A549 (cell line): ENCODE results near the gene CDC14B. TPM values are rescaled to one million over a fixed set of nuclear protein-coding genes. Genes with fewer than 3 reads are reported as not detected.

Experiments used
- ATAC-seq, 2 experiments: fragments of 200-7000 bp in 1 of 2; fragments of >200 bp in 1 of 2; cut with Nextera tagmentation in 1 of 2; cut with Tn5 transposase in 1 of 2; 3 replicates each; pipeline versions ENCODE4 v1.8.0 to v1.9.1; 2018 to 2020; ENCODE audit warnings: mild to moderate bottlenecking in 1 of 2, moderate library complexity in 1 of 2
- CTCF ChIA-PET: fragments of 300-600 bp; sonication (Branson Sonifier 250); formaldehyde crosslinking; extraction: SDS; loops from one replicate; lab custom pipeline; 2021; ENCODE audit warnings: antibody characterized with exemption, inconsistent platforms; lab: Yijun Ruan, JAX
- POLR2A ChIA-PET: fragments of 350-600 bp; formaldehyde crosslinking; extraction: SDS; loops from one replicate; lab custom pipeline; 2021; ENCODE audit warnings: antibody characterized with exemption, inconsistent platforms; lab: Yijun Ruan, JAX
- DNase-seq, 2 experiments: peaks; one replicate each; pipeline versions ENCODE4 v3.0.0 to v3.0.0-alpha.2; 2011 to 2016; ENCODE audit warnings: low read depth in 1 of 2, low spot score in 1 of 2
- FAIRE-seq: peaks from 2 replicates; lab custom pipeline; 2011; peaks lifted over from hg19 to GRCh38; lab: Jason Lieb, UNC
- H3K27ac ChIP-seq, 2 experiments: fragments of >200 bp; sonication (Bioruptor Twin); formaldehyde crosslinking; 3 replicates each; pipeline ENCODE4 v1.5.1; 2016 to 2017
- H3K4me1 ChIP-seq: fragments of >200 bp; sonication (Bioruptor Twin); formaldehyde crosslinking; 3 replicates; pipeline ENCODE4 v1.6.1; 2016
- H3K4me2 ChIP-seq: fragments of >200 bp; sonication (Bioruptor Twin); formaldehyde crosslinking; 3 replicates; pipeline ENCODE4 v1.6.1; 2016
- H3K4me3 ChIP-seq: fragments of >200 bp; sonication (Bioruptor Twin); formaldehyde crosslinking; 3 replicates; pipeline ENCODE4 v1.5.1; 2016
- H3K9me3 ChIP-seq: fragments of >200 bp; sonication (Bioruptor Twin); formaldehyde crosslinking; 3 replicates; pipeline ENCODE4 v1.6.1; 2016
- ATOH8 ChIP-seq: fragments of 250-450 bp; sonication (Bioruptor Pico); IDR thresholded peaks from 2 replicates; pipeline ENCODE4 v1.5.0; 2020; ENCODE audit warnings: low read depth, mild to moderate bottlenecking, moderate library complexity
- CBX8 ChIP-seq: fragments of 200-600 bp; sonication (generic); IDR thresholded peaks from 2 replicates; pipeline ENCODE4 v1.6.1; 2016
- CEBPB ChIP-seq, 2 experiments: fragments of >200 bp in 1 of 2; sonication (Bioruptor Twin) in 1 of 2; formaldehyde crosslinking in 1 of 2; IDR thresholded peaks; 2 replicates each; pipeline ENCODE4 v1.6.1; 2012 to 2016
- CHD2 ChIP-seq: fragments of 150-350 bp; IDR thresholded peaks from 2 replicates; pipeline ENCODE4 v1.6.1; 2014; ENCODE audit warnings: low read length; ENCODE audit not compliant: partially characterized antibody
- CHD4 ChIP-seq: fragments of 200-600 bp; sonication (generic); IDR thresholded peaks from 2 replicates; pipeline ENCODE4 v1.6.1; 2016; ENCODE audit warnings: antibody characterized with exemption, mild to moderate bottlenecking, borderline replicate concordance
- E2F6 ChIP-seq: IDR thresholded peaks from 2 replicates; pipeline ENCODE4 v1.6.1; 2012; ENCODE audit warnings: low read depth, borderline replicate concordance
- EHMT2 ChIP-seq: fragments of 200-600 bp; sonication (generic); IDR thresholded peaks from 2 replicates; pipeline ENCODE4 v1.6.1; 2016; ENCODE audit warnings: antibody characterized with exemption, low read depth, mild to moderate bottlenecking, moderate library complexity
- FOSL2 ChIP-seq, 2 experiments: fragments of 450-650 bp in 1 of 2; fragments of >200 bp in 1 of 2; sonication (Bioruptor Twin) in 1 of 2; formaldehyde crosslinking; IDR thresholded peaks; 2 replicates each; pipeline versions ENCODE4 v1.5.0 to v1.6.1; 2016 to 2020; ENCODE audit warnings: mild to moderate bottlenecking in 1 of 2, moderate library complexity in 1 of 2
- FOXS1 ChIP-seq: fragments of 250-450 bp; sonication (Bioruptor Pico); IDR thresholded peaks from 2 replicates; pipeline ENCODE4 v1.5.0; 2020; ENCODE audit warnings: mild to moderate bottlenecking, moderate library complexity
- GATA3 ChIP-seq: IDR thresholded peaks from 2 replicates; pipeline ENCODE4 v1.6.1; 2012; ENCODE audit warnings: borderline replicate concordance
- HOXB13 ChIP-seq: fragments of 250-450 bp; sonication (Bioruptor Pico); IDR thresholded peaks from 2 replicates; pipeline ENCODE4 v1.5.0; 2020; ENCODE audit warnings: low read depth, mild to moderate bottlenecking, moderate library complexity
- JUN ChIP-seq, 2 experiments: fragments of >200 bp; sonication (Bioruptor Twin); formaldehyde crosslinking; IDR thresholded peaks; 2 replicates in 1 of 2; 3 replicates in 1 of 2; pipeline ENCODE4 v1.6.1; 2016 to 2017
- JUNB ChIP-seq: fragments of >200 bp; sonication (Bioruptor Twin); formaldehyde crosslinking; IDR thresholded peaks from 2 replicates; pipeline ENCODE4 v1.6.1; 2016
- NFE2L2 ChIP-seq: fragments of 150-350 bp; conservative IDR thresholded peaks from 2 replicates; pipeline ENCODE4 v1.6.1; 2014; ENCODE audit warnings: low read length
- NR3C1 ChIP-seq: fragments of >200 bp; sonication (Bioruptor Twin); formaldehyde crosslinking; IDR thresholded peaks from 3 replicates; pipeline ENCODE4 v1.6.1; 2017
- RAD21 ChIP-seq, 2 experiments: fragments of >200 bp in 1 of 2; sonication (Bioruptor Twin) in 1 of 2; formaldehyde crosslinking in 1 of 2; IDR thresholded peaks in 1 of 2; conservative IDR thresholded peaks in 1 of 2; 2 replicates in 1 of 2; 3 replicates in 1 of 2; pipeline ENCODE4 v1.6.1; 2012 to 2018; ENCODE audit warnings: inconsistent platforms in 1 of 2
- RARB ChIP-seq: fragments of 250-450 bp; sonication (Bioruptor Pico); IDR thresholded peaks from 2 replicates; pipeline ENCODE4 v1.8.0; 2021; ENCODE audit warnings: mild to moderate bottlenecking, moderate library complexity
- RCOR1 ChIP-seq: fragments of 150-350 bp; IDR thresholded peaks from 2 replicates; pipeline ENCODE4 v1.6.1; 2014; ENCODE audit warnings: antibody characterized with exemption, low read length, low read depth
- SREBF2 ChIP-seq: fragments of 450-650 bp; IDR thresholded peaks from 2 replicates; pipeline ENCODE4 v1.6.1; 2014; ENCODE audit warnings: mild to moderate bottlenecking, moderate library complexity
- TFCP2L1 ChIP-seq: fragments of 250-450 bp; sonication (Bioruptor Pico); IDR thresholded peaks from 2 replicates; pipeline ENCODE4 v1.5.0; 2021; ENCODE audit warnings: mild to moderate bottlenecking
- ZFP36 ChIP-seq: fragments of 450-650 bp; IDR thresholded peaks from 2 replicates; pipeline ENCODE4 v1.6.1; 2014; ENCODE audit warnings: borderline replicate concordance; ENCODE audit not compliant: partially characterized antibody
- WGBS: methylation state at CpG from one replicate; pipeline ENCODE4 v1.1.6; 2017; ENCODE audit errors: missing lambda C conversion rate; 5-methylcytosine and 5-hydroxymethylcytosine counted together
- polyA plus RNA-seq, 4 experiments: library from polyadenylated mRNA; depleted of rRNA in 3 of 4; stranded (reverse); fragments of >200 nt; fragmentation: RNase III in 1 of 4; extraction: RNeasy Plus Mini Kit Qiagen cat#74134 plus additional on column Dnase treatment in 1 of 4; gene quantifications; 2 replicates in 3 of 4; 3 replicates in 1 of 4; pipeline ENCODE4 v1.2.3, GENCODE V29; 2011 to 2017

The CDC14B gene
- polyA plus RNA-seq, 2 of the 4 experiments (the other 2 are of a cell fraction) = 9.9 to 17.3 TPM

GRCh38 chr9:96460470-96460869 is 159.2 kb downstream of the CDC14B start:
- DNase-seq (no peak), ATAC-seq (no peak), FAIRE-seq (no peak)
- no peak overlapping the region for H3K27ac ChIP-seq
- 91% methylated on average over 5 of the region's 5 CpGs for WGBS
- H3K9me3 ChIP-seq = no peaks in the 10 kb centered on the region
- H3K4me1 ChIP-seq = peaks cover 10% of the 10 kb centered on the region
- TF ChIP-seq ATOH8 (no peak), NR3C1 (no peak), EHMT2 (no peak), CEBPB (IDR thresholded peaks at IDR 0.05) (no peak), RAD21 (conservative IDR thresholded peaks at IDR 0.05 in 1 of 2, IDR thresholded peaks at IDR 0.05 in 1 of 2) (no peak), FOXS1 (CRISPR knock-in tag) (no peak), ZFP36 (no peak), CBX8 (no peak), CHD2 (no peak), RARB (no peak), CHD4 (no peak), GATA3 (no peak), JUNB (no peak), NFE2L2 (no peak), TFCP2L1 (CRISPR knock-in tag) (no peak), RCOR1 (no peak)
- CTCF ChIA-PET = no interaction called here
- no peak overlapping the region for H3K4me2 ChIP-seq
- POLR2A ChIA-PET = no interaction called here
- no peak overlapping the region for H3K4me3 ChIP-seq

GRCh38 chr9:96459268-96460007 is 160.2 kb downstream of the CDC14B start:
- ATAC-seq (no peak), FAIRE-seq (no peak)
- CTCF ChIA-PET = interaction anchor here (0.6 to 2.0 kb wide), 2 partner anchors 160 to 177 kb away, joined by 4 to 5 read pairs; partner anchors contain the start of gene CDC14B
- WGBS = 92% methylated on average over 7 of the region's 7 CpGs
- H3K9me3 ChIP-seq = no peaks in the 10 kb centered on the region
- H3K4me1 ChIP-seq = peaks cover 10% of the 10 kb centered on the region
- no peak overlapping the region for H3K4me3 ChIP-seq
- H3K27ac ChIP-seq = no peak overlapping the region
- 0 out of 3 replicates have a peak overlapping the region, but pooled peaks have one; percentile 3 for H3K4me2 ChIP-seq
- no peak for TF ChIP-seq ZFP36
- TF ChIP-seq FOSL2 (IDR thresholded peaks at IDR 0.05) = no peak
- TF ChIP-seq FOSL2 (CRISPR knock-in tag; IDR thresholded peaks at IDR 0.05) = peak; percentile 47; the same call in 1 of the 2 replicates
- TF ChIP-seq, all 56 proteins: peak for 1
- no peak for DNase-seq
- POLR2A ChIA-PET = no interaction called here

GRCh38 chr9:96458226-96458625 is 161.4 kb downstream of the CDC14B start:
- no peak for DNase-seq
- Histone ChIP-seq H3K4me1 (peaks cover 14% of the 10 kb centered on the region), H3K4me3 (no peak overlapping the region), H3K9me3 (no peaks in the 10 kb centered on the region), H3K27ac (no peak overlapping the region), H3K4me2 (no peak overlapping the region)
- TF ChIP-seq TFCP2L1 (CRISPR knock-in tag) (no peak), HOXB13 (no peak), E2F6 (no peak), SREBF2 (no peak), JUN (IDR thresholded peaks at IDR 0.05) (no peak)
- FAIRE-seq = no peak
- ChIA-PET POLR2A (no interaction called here), CTCF (interaction anchor here (2.0 kb wide), 1 partner anchor 161 kb away, joined by 4 read pairs; the partner anchor contains the start of gene CDC14B)
- 95% methylated on average over 8 of the region's 8 CpGs for WGBS
- no peak for ATAC-seq
